Measurements from ENCODE around the gene SPOCK2. TPM values are rescaled to one million over a fixed set of nuclear protein-coding genes. Genes with fewer than 3 reads are reported as not detected.

SPOCK2 gene
- total RNA-seq, 1 donor from 2014 or later: 0.24 TPM

DNA sequence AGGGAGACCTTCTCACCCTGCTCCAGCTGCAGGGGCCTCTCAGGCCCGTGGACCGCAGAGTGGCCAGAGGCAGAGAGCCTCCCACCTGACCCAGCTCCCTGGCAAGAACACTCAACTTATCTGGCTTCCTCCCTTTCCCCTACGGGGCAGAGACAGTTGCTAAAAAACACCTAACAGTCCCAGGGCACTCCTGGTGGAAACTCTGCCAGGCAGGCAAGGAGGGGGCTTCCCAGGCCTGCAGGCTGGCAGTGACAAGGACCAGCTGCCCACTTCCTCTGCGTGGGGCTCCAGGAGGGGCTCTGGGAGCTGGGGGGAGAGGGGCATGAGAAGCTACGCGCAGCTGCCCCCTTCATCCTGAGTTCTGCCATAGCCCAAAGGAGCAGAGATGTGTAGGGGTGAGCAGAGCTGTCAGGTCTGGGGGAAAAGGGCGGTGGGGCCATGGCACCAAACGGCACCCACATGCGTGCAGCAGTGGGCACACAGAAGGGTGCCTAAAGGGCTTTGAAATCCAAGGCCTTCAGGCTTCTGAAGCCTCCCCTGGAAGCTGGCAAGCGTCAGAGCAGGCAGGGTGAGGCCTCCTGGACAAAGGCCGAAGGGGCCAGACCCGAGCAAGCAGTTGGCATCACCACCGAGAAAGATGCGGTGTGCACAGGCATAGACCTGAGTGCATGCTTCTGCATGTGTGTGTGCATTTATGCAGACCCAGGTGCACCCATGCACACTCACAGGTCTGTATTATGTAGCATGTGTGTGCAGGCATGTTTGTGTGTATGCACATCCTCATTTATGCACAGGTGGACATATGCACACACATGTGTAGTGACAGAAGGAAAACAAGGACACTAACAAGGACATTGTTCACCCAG is 14.4 kb downstream of the SPOCK2 start:
- DNase-seq (ENCODE audit: low spot score): no peak

DNA sequence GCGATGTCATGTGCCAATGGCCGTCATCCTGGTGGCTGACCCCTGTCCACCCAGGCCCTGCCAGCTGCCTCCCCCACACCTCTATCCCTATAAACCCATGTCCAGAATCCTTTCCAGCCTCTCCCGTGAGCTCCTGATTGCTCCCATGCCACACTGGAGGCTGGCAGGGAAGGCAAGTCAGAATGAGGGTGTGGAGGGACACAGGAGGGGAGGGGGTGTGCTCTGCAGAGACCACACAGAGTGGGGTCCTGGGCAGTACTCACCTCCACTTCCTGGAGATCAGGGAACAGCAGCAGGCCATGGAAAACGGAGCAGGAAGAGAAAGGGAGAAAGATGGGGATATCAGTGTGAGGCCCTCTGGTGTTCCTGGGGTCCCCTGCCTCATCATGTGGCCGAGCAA is 15.7 kb downstream of the SPOCK2 start:
- DNase-seq (ENCODE audit: low spot score): no peak

DNA sequence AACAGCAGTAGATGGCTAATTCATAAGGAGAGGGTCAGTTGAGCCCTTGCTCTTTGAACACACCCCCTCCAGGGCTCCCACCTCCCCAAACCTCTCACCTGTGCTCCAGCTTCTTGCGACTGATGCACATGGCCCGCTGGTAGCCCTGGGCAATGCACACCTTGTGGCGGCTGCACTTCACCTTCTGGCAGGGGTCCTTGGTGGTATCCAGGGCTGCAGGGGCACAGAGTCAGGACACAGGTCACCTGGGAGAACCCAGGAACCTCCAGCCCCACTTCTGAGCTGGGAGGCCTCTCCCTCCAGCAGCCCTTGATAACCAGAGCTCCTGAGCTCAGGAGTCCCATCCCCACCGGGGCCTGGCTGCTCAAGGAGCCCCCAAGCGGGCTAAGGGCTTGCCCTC is 16.3 kb downstream of the SPOCK2 start:
- DNase-seq (ENCODE audit: low spot score): no peak

DNA sequence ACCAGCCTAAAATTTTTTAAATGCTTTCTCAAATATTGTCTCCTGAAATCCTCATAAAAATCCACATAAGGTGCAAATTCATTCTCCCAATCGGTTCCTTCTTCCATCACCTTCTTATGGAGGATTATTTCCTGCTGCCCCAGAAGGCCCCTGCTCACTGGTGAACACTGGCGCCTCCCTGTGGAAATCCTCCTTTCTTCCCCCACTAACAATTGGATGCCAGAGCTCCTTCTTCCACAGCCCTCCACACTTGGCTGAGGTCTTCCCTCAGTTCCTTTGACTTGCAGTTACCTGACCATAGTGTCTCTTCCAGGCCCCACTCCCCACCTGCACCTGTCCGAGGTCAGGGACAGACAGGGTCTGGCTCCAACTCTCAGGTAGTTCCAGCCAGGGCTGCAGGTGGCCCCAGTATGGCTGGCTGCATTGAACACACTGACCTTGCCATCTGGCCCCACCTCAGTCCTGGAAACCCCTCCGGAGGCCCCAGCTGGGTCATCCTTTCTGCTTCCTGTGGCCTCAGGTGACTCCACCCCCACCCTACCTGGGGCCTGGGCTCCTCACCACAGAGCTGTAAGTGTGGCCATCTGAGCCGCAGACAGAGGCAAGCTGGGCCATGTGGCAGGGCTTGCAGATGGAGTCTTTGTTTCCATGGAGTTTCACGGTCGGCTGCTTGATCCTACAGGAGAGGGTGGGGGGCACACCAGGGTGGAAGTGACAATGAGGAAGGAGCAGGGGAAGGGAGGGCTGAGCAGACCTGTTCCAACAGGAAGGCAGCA is 18.4 kb downstream of the SPOCK2 start:
- no peak for DNase-seq (ENCODE audit: low spot score)

DNA sequence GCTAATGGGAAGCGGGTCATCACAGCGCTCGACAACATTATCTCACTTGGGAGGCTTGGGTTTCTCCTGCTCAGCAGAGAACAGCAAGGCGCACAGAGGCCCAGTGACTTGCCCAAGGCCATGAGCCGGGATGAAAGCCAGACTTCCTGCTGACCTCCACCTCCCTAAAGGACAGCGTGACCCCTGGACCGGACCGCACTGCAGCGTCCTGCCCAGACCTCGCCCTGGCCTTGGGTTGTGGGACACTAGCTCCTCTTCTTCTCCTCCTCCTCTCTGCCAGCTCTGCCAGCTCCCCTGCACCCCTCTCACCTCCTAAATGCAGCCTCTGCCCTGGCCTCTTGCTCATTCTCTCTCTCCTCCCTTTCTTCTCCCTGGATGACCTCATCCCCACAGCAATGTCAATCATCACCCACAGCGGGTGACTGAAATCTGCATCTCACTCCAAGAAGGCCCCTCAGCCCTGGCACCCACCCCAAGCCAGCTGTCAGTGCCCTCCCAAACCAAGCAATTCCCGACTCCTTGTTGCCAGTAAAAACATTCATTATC is 19.4 kb downstream of the SPOCK2 start:
- no peak for DNase-seq (ENCODE audit: low spot score)

DNA sequence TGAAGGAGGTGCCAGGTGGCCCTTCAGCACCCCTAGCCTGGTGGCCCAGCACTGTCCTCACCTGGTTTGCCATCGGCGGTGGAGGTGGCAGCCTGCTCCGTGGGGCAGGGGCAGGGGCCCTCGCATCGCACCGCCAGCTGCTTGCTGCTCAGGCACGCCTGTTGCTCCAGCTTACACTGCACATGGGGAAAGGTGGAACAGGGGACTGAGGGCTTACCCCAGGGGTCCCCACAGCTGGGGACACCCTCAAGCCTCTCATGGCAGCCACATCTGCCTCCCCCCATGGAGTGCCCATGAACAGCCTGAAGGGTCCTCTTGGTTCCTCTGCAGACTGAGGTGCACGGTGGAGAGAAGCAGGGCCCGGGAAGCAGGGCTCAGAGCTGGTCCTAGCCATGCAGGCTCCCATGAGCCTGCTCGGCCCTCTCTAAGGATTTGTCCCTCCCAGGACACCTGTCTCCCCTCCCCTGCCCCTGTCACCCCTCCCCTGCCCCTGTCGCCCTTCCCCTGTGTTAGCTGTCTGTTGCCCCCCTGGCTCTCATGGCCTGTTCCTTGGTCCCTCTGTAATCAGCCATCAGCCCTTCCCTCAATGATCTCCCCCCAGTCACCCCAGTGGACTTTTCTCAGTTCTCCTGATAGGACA is 20.1 kb downstream of the SPOCK2 start:
- no peak for DNase-seq (ENCODE audit: low spot score)

DNA sequence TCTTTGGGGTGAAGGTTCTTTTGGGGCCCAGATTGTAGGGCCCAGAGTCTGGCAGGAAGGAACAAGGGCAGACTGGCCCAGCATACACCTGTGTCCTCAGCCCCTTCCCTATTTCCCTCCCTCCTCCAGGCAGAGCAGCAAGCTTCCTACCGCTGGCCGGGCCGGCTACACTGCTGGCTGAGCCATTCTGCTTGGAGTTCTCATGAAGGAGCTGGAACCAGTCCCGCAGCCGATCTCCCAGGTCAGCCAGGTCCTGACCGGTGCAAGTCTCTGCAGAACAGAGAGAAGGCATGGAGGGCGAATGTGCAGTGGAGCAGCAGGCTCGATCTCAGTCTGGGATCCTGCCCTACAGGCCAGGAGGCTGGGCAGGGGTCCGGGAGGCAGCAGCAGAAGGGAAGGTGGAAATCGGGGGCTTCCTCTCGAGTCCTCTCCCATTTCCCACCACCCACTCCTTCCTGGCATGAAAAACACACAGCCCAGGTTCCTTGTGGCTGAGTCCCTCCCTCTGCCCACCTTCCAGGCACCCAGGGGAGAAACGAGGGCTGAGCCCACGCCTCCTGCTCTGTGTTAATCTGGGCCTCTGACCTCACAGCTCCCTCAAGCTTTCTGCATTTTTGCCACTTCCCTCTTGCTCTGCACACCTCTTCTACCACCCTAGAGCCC is 20.8 kb downstream of the SPOCK2 start:
- DNase-seq (ENCODE audit: low spot score): no peak

DNA sequence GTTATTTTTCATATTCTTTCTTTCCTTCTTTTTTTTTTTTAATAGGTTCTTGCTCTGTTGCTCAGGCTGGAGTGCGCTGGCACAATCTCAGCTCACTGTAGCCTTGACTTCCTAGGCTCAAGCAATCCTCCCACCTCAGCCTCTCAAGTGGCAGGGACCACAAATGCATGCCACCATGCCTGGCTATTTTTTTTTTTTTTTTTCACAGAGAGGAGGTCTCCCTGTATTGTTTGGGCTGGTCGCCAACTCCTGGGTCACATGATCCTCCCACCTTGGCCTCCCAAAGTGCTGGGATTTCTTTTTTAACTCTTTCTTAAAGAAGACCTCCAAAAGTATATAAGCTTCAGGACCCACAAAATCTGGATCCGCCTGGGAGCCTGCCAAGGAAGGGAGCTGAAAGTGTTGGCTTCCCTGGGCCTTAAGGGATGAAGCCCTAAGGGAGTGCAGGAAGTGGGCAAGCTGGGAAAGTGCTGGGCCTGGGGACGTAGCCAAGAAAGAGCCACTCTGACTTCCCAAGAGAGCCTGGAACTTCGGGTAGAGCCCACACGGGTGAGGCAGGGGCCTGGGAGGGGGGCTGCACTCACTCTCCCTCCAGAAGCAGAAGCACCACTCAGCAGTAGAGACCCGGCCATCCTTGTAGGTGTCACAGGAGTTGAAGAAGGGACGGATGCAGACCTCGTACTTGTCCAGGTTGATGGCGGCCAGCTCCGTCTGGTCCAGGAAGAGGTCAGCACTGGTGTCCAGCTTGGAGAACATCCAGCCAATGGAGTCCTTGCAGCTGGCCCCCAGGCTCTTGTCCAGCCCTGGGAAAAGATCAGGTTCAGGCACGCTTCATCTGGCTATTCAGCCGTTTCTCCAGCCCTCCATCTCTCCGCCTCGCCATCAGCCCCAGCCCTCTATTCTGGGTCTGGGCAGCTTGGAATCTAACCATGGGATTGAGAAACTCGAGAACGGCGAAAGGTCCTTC is 21.8 kb downstream of the SPOCK2 start:
- no peak for DNase-seq (ENCODE audit: low spot score)

DNA sequence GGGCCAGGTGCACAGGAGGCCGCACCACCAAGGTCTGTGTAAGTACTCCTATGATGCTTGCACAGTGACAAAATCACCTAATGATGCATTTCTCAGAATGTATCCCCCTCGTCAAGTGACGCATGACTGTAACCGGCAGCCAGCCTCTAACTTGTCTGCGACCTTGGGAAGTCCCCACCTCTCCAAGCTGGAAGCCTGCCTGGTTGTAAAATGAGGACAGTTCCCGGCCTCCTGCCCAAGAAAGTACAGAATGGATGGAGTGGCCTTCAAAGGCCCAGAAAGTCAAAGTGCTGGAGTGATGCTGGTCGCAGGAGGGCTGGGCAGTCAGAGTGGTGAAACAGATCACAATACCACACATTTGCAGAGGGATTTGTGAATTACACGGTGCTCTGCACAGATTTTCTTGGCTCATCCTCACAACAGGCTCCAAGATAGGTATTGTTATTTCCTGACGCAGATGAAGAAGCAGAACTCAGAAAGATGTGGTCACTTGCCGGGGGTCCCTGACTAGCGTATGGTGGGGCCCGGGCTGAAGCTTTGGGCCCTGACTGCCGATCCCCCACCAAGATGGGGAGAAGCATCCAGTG is 22.8 kb downstream of the SPOCK2 start:
- no peak for DNase-seq (ENCODE audit: low spot score)

DNA sequence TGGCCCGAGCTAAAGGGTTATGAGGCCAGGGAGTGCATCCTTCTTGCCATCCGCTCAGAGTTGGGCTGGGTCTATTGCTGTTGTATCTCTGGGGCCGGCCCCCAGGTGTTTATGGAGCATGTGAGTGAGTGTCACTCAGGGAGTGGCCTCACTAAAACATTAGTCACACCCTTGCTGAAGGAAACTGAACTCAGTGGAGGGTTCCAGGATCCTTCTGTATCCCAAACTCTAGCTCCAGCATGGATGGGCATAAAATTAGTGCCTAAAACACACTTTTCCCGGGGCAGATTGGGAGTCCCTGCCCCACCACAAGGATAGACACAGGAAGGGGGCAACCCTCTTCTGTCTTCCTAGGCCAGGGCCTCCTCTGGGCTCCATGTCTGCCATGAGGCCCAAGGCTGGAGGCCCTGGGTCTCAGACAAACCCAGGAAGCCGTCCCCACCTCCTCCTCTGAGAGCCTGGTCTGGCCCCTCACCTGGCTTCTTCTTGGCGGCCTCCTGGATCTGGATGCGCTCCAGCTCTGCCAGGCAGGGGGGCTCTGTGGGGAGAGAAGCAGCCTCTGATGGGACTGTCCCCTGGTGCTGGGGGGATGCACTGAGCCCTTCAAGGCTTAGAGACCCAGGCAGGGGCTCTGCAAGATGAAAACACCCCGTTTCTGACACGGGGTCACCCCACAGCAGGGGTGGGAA is 24.5 kb downstream of the SPOCK2 start:
- DNase-seq (ENCODE audit: low spot score): no peak

DNA sequence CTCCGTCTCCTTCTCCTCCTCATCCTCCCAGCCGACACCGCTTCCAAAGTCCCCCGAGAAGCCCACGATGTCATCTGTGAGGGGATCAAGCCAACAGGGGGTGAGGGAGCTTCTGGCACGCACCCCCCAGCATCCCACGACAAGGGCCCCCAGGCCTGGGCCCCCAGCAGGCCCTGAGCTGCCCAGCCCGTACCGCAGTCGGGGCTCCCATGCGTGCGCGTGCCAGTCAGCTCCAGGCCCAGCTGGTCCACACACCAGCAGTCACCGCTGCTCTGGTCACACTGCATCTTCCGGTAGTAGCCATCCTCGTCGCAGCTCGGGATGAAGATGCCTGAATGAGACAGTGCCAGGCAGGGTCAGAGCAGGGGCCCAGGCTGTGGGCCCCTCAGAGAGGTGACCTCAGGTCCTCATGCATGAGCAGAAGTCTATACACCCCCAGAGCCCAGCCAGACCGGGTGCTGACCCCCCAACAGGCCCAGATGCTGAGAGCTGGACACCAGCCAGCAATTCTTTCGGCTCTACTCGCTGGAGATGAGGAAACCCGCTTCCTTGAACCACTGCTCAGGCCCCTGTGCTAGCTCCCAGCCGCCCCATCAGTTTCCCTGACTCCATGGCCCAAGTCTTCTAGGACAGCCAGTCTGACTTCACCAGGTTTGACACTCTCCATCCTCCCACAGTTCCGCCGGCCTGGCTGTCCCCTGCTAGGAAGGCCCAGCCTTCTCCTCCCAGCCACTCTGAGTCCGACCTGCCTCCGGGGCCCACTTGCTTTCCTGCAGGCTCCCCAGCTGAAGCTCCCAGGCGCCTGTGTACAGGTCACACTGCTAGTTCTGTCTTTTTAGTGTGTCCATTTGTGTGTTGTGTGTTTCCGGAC is 25.3 kb downstream of the SPOCK2 start:
- no peak for DNase-seq (ENCODE audit: low spot score)

DNA sequence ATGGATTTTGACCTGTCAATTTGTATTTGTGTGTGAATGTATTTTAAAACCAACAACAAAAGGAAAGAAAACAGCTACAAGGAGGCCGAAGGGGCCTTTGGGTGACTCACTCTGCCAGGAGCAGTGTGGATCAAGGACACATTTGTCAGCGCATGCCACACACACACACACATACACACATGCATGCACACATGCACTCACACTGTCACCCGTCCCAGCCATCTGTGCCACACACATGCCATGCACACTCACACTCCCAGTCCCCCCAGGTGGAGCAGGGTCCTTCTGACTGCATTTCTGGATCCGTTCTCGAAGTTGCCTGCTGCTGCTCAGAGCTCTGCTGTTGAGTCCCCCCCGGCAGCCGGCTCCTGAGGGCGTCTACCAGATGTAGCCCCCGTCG is 26.0 kb downstream of the SPOCK2 start:
- DNase-seq (ENCODE audit: low spot score): no peak

DNA sequence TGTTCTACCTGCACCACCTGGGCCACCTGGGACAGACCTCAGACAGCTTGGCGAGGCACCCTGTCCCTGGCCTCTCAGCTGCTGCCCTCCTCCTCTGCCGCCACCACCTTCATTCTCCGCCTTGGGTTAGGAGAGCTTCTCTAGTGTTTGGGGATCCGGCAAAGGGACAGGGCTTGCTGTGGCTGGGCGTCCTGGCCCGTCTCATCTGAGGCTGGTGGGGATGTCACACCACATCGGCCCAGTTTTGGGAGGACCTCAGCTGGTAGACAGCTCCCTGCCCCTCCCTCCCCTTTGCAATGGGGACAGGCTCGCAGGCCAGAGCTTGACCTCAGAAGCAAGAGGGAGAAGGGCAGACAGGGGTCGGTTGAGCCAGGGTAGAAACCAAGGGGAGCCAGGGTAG is 26.4 kb downstream of the SPOCK2 start:
- DNase-seq (ENCODE audit: low spot score): no peak

DNA sequence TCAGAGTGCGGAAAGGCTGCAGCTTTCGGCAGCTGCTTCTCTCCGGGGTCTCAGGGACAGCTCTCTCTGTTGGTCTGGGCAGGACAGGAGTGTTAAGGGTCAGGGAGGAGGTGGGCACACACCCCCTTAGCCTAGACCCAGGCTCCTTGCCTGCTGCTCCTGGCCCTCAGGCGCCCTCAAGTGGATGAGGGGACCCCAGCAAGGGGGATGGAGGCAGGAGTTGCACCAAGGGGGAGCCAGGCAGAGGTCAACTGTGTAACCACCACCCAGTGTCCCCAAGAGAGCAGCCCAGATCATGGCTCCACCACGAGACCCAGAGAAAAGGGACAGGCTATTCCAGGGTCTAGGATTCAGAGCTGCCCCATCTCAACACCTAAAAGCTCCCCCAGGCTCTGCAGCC is 26.9 kb downstream of the SPOCK2 start:
- no peak for DNase-seq (ENCODE audit: low spot score)

DNA sequence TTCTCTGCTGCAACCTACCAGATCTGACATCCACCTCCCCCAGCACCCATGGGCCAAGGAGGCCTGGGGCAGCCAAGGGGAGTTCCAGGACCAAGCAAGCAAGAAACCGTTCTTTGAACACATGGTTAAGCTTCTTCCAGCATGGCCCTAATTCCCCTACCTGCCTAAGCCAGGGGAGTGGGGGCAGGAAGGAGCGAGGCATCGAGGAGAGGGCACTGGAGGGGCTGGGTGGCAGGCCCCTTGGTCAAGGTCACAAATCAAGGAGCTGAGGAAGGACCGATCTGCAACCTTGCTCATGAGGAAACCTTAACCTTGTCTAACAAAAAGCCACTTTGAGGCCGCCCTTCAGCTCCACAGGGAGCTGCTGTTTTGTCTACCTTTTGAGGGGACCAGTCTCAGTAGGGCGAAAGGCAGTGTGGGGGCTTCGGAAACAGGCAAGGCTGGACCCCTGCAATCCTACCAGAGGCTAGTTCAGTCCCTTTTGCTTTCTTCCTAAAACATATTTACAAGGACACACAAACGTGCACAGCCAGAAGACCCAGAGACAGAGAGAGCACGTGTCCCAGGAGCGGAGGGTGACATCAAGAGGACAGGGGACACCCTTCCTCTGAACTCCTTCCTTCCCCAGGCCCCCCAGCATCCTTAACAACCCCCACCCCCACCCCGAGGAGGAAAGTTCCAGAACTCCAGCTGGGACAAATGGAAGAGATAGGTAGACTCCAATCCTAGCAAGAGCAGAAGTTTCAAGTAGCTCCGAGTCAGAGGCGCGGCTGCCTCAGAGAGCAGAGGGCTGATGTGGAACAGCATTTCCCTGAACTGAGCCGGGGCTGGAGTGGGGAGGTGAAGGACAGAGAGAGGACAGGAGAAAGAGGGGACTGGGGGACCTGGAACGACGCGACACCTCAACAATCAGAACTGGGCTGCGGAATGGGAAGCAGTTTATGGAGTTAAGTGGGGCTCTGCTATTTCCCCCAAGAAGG is 28.2 kb downstream of the SPOCK2 start:
- DNase-seq (ENCODE audit: low spot score): no peak

DNA sequence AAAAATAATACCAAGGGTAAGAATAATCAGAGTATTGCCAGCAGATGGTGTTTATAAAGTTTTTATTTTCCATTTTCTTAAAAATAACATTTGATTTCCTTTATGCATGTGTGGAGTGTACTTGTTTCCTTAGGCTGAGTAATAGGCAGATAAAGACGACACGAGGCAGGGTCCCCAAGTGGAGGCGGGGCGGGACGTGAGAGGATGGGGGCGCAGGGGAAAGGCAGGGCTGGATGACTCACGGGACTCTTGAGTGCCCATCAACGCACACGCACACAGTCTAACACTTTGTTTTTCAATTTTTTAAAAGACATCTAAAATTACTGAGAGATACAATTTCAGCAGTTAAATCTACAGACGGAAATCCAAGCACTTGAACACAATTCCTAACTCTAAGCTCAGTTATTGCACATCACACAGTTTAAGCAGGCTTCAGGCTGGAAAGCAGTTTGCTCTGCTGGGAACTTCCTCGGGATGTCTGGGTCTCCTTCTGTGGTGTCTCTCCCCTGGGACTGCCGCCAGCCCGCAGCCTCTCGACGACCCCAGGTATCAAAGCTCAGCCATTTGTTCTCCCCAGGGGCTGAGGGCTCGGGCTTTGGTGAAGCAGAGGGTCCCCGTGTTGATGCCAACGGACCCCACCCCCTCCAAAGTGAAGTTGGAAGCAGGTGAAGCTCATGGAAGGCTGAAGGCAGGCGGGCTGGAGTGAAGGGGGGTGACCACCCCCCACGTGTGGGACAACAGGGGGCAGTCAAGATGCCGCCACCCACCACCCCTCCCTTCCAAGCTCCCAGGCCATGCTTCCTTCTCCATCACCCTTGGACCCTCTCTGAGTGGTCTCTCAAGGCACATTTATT is 29.1 kb downstream of the SPOCK2 start:
- DNase-seq (ENCODE audit: low spot score): no peak

All from umbilical cord (tissue), 2 donors.